Measurements from ENCODE around the gene GDA.

The GDA gene

GRCh38 chr9:72149231-72149975 lies at the start of gene GDA:
TSS of gene GDA (plus strand) at chr9:72149440. CDS start at chr9:72149560, 120 bp downstream.
- DNase-seq: no peak

GRCh38 chr9:72102520-72102919 lies 46.7 kb upstream of the GDA start:
- no peak for DNase-seq

- no peak for DNase-seq
Measured at GRCh38 chr9:72113056-72113455, 36.2 kb upstream of the GDA start.

GRCh38 chr9:72119853-72120252 lies 29.4 kb upstream of the GDA start:
- no peak for DNase-seq

- DNase-seq: no peak
Measured at GRCh38 chr9:72124947-72125346, 24.3 kb upstream of the GDA start.

GRCh38 chr9:72127753-72128152 lies 21.5 kb upstream of the GDA start:
- DNase-seq: no peak

- DNase-seq: no peak
Measured at GRCh38 chr9:72128526-72128925, 20.7 kb upstream of the GDA start.

GRCh38 chr9:72129271-72130156 lies 19.7 kb upstream of the GDA start:
- no peak for DNase-seq

GRCh38 chr9:72130321-72130720 lies 18.9 kb upstream of the GDA start:
- DNase-seq: no peak

- DNase-seq: no peak
Measured at GRCh38 chr9:72131206-72131605, 18.0 kb upstream of the GDA start.

- DNase-seq: no peak
Measured at GRCh38 chr9:72132052-72132451, 17.2 kb upstream of the GDA start.

GRCh38 chr9:72133365-72134035 lies 15.7 kb upstream of the GDA start:
- DNase-seq: no peak

- no peak for DNase-seq
Measured at GRCh38 chr9:72134801-72135200, 14.4 kb upstream of the GDA start.

- no peak for DNase-seq
Measured at GRCh38 chr9:72137697-72138365, 11.4 kb upstream of the GDA start.

GRCh38 chr9:72139226-72139625 lies 10.0 kb upstream of the GDA start:
- DNase-seq: no peak

GRCh38 chr9:72140586-72140985 lies 8.7 kb upstream of the GDA start:
- no peak for DNase-seq

GRCh38 chr9:72141484-72141883 lies 7.8 kb upstream of the GDA start:
- DNase-seq: no peak

- DNase-seq: no peak
Measured at GRCh38 chr9:72144756-72145492, 4.3 kb upstream of the GDA start.

- no peak for DNase-seq
Measured at GRCh38 chr9:72145733-72146505, 3.3 kb upstream of the GDA start.

- no peak for DNase-seq
Measured at GRCh38 chr9:72147676-72148075, 1.6 kb upstream of the GDA start.

- no peak for DNase-seq
Measured at GRCh38 chr9:72150127-72150526, 887 bp downstream of the GDA start.

GRCh38 chr9:72150661-72151060 lies 1.4 kb downstream of the GDA start:
- DNase-seq: no peak

Data from DMS79 (cell line).